Progenitor cell of endocrine pancreas (in vitro differentiated cells): Measurements from ENCODE around the gene MFF. TPM values are rescaled to one million over a fixed set of nuclear protein-coding genes. Genes with fewer than 3 reads are reported as not detected.

ENCODE experiments used
- DNase-seq: peaks from one replicate; pipeline ENCODE4 v3.0.0; 2021; ENCODE audit warnings: low spot score; ENCODE audit not compliant: unreplicated experiment
- H3K27ac Mint-ChIP-seq: 2 replicates; pipeline ENCODE4 v1.8.0; 2021; ENCODE audit warnings: mild to moderate bottlenecking, moderate library complexity, mixed read lengths
- H3K27me3 Mint-ChIP-seq: 2 replicates; pipeline ENCODE4 v1.8.0; 2021; ENCODE audit warnings: mixed read lengths
- H3K36me3 Mint-ChIP-seq: 2 replicates; pipeline ENCODE4 v1.8.0; 2022; ENCODE audit warnings: mixed read lengths; ENCODE audit not compliant: insufficient read depth
- H3K4me1 Mint-ChIP-seq: 2 replicates; pipeline ENCODE4 v1.8.0; 2021; ENCODE audit warnings: low read depth, mixed read lengths
- H3K4me3 Mint-ChIP-seq: 2 replicates; pipeline ENCODE4 v1.8.0; 2021; ENCODE audit warnings: low read depth, mild to moderate bottlenecking, moderate library complexity, mixed read lengths
- H3K9me3 Mint-ChIP-seq: 2 replicates; pipeline ENCODE4 v1.8.0; 2021; ENCODE audit warnings: low read depth, mixed read lengths
- total RNA-seq: library from RNA; stranded (reverse); gene quantifications from 2 replicates; pipeline ENCODE4 v1.2.1, GENCODE V29; 2021
- TF ChIP-seq, protein P1 (sequence below): fragments of 200-600 bp; sonication (generic); IDR thresholded peaks from one replicate; pipeline ENCODE4 v1.5.0; 2021; ENCODE audit warnings: antibody characterized with exemption, mild to moderate bottlenecking; ENCODE audit not compliant: unreplicated experiment

MFF gene
- total RNA-seq, 1 donor from 2014 or later = 84.8 TPM

DNA sequence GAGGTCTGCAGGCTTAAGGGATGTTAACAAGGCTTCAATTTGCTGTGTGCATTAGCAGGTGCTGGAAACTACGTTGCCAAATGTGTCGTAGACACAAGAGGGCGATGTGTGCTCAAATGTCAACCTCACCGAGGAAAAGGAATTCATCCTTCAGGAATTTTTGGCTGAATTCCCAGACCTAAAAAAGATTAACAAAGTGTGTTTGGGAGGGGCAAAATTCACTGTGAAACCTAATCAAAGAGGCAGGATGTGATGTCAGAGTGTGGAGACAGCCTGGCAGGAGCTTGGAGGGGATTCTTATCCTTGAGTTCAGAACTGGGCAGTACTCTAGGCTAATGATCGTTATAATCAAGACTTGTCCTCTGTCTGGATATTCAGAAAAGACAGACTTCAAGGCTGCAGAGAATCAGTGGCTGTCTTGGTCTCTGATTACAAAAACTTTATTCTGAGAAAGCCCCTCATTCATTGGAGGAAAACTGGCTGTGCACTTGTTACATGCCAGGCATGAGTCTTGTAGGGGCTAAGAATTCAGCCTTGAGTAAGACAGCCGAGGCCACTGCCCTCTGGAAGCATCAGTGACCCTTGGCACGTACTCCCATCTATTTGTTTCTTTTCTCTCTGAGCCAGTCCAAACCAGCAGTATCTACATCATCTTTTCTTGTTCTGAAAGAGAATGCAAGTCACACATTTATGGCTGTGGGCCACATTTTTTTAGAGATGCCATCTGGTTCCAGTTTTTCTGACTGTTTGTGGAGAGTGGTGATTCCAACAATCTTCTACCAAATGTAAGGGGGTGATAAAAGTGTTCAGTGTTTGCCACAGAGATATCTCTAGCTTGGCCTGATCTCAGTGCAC, 81.4 kb downstream of the MFF start:
- Mint-ChIP-seq H3K36me3 (no peaks in the 10 kb centered on the region), H3K27ac (peak overlapping the region; percentile 14), H3K27me3 (peaks cover 5% of the 10 kb centered on the region), H3K4me3 (no peak overlapping the region), H3K4me1 (peaks cover 8% of the 10 kb centered on the region), H3K9me3 (no peaks in the 10 kb centered on the region)
- peak; percentile 14 for DNase-seq
- TF ChIP-seq, protein P1, sequence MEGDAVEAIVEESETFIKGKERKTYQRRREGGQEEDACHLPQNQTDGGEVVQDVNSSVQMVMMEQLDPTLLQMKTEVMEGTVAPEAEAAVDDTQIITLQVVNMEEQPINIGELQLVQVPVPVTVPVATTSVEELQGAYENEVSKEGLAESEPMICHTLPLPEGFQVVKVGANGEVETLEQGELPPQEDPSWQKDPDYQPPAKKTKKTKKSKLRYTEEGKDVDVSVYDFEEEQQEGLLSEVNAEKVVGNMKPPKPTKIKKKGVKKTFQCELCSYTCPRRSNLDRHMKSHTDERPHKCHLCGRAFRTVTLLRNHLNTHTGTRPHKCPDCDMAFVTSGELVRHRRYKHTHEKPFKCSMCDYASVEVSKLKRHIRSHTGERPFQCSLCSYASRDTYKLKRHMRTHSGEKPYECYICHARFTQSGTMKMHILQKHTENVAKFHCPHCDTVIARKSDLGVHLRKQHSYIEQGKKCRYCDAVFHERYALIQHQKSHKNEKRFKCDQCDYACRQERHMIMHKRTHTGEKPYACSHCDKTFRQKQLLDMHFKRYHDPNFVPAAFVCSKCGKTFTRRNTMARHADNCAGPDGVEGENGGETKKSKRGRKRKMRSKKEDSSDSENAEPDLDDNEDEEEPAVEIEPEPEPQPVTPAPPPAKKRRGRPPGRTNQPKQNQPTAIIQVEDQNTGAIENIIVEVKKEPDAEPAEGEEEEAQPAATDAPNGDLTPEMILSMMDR = peak; percentile 69

Other genes with a start within 250 kb of the MFF start
- 0.41 and 0.44 TPM in 2 replicates for gene COL4A4, start 161.0 kb upstream of the MFF start, total RNA-seq
- gene COL4A3, start 160.6 kb upstream of the MFF start, total RNA-seq = 0.09 and 0.34 TPM in 2 replicates
- gene TM4SF20, start 54.1 kb downstream of the MFF start, total RNA-seq = not detected in 2 replicates
- not detected in 2 replicates for gene SCYGR1, start 62.7 kb downstream of the MFF start, total RNA-seq
- 74.5 and 82.2 TPM in 2 replicates for gene AGFG1, start 146.9 kb downstream of the MFF start, total RNA-seq